H1 (cell line): ENCODE measurements around the gene SV2A.

ENCODE experiments used
- CEBPB ChIP-seq: IDR thresholded peaks from 2 replicates; pipeline ENCODE4 v1.6.1; 2012; ENCODE audit warnings: low read depth, low read length
- CTCF ChIP-seq, 3 experiments: IDR thresholded peaks; 1 replicate in 2 of 3; 2 replicates in 1 of 3; pipeline versions ENCODE4 v1.5.1 to v1.6.1; 2011; ENCODE audit warnings: low read length in 3 of 3, mild to moderate bottlenecking in 3 of 3, inconsistent platforms in 2 of 3, low read depth in 1 of 3, moderate library complexity in 1 of 3; ENCODE audit not compliant: insufficient read depth in 1 of 3; ENCODE audit errors: control extremely low read depth in 1 of 3
- SIN3A ChIP-seq, 2 experiments: IDR thresholded peaks in 1 of 2; conservative IDR thresholded peaks in 1 of 2; 2 replicates each; pipeline ENCODE4 v1.6.1; 2011 to 2012; ENCODE audit warnings: low read length in 2 of 2, improper control_type of control experiment in 1 of 2, low read depth in 1 of 2, mild to moderate bottlenecking in 1 of 2
- TBP ChIP-seq: IDR thresholded peaks from 2 replicates; pipeline ENCODE4 v1.6.1; 2011; ENCODE audit warnings: low read depth, low read length, improper control_type of control experiment

- TF ChIP-seq CTCF (IDR thresholded peaks at IDR 0.05; ENCODE audit: control extremely low read depth in 1 of 3, insufficient read depth in 1 of 3, low read depth in 1 of 3, low read length in 3 of 3), result no peak
- no peak for TF ChIP-seq CEBPB
- no peak for TF ChIP-seq TBP
- no peak for TF ChIP-seq SIN3A (conservative IDR thresholded peaks at IDR 0.05 in 1 of 2, IDR thresholded peaks at IDR 0.05 in 1 of 2; ENCODE audit: low read depth in 1 of 2, low read length in 2 of 2)
Observed at GRCh38 chr1:149915429-149916192, 2.0 kb downstream of the SV2A start.
